NCI-H748 treated with DMSO at 0.1 percent for 48 hours (cell line): ENCODE results near the gene GTSF1L.
"Not testable (repeated sequence)": the region's sequence is repeated elsewhere in the genome, so short reads cannot be mapped to it uniquely, and the experiment has no call there.

ENCODE experiments used
- DNase-seq: peaks from one replicate; lab custom pipeline; 2025; lab: John Stamatoyannopoulos, UW

GTSF1L gene

GRCh38 chr20:43726811-43727338 is at the start of gene GTSF1L:
GTSF1L (minus strand) TSS chr20:43727002; CDS start chr20:43726694, 308 bp downstream.
- DNase-seq: no peak

- DNase-seq: no peak
Observed at GRCh38 chr20:43774754-43775153, 48.0 kb upstream of the GTSF1L start.

GRCh38 chr20:43771503-43772190 is 44.8 kb upstream of the GTSF1L start:
- no peak for DNase-seq

- no peak for DNase-seq
Observed at GRCh38 chr20:43770342-43770741, 43.5 kb upstream of the GTSF1L start.

GRCh38 chr20:43767686-43768474 is 41.1 kb upstream of the GTSF1L start:
- DNase-seq: no peak

GRCh38 chr20:43766917-43767316 is 40.1 kb upstream of the GTSF1L start:
- no peak for DNase-seq

- DNase-seq: no peak
Observed at GRCh38 chr20:43766385-43766784, 39.6 kb upstream of the GTSF1L start.

- no peak for DNase-seq
Observed at GRCh38 chr20:43765916-43766315, 39.1 kb upstream of the GTSF1L start.

- DNase-seq: no peak
Observed at GRCh38 chr20:43762911-43763310, 36.1 kb upstream of the GTSF1L start.

- DNase-seq: peak; percentile 66
Observed at GRCh38 chr20:43761386-43762340, 34.9 kb upstream of the GTSF1L start.

GRCh38 chr20:43757888-43758287 is 31.1 kb upstream of the GTSF1L start:
- not testable (repeated sequence) for DNase-seq

- DNase-seq: no peak
Observed at GRCh38 chr20:43755851-43756250, 29.0 kb upstream of the GTSF1L start.

- DNase-seq: no peak
Observed at GRCh38 chr20:43755390-43755789, 28.6 kb upstream of the GTSF1L start.

GRCh38 chr20:43752561-43753301 is 25.9 kb upstream of the GTSF1L start:
- DNase-seq: no peak

GRCh38 chr20:43752051-43752360 is 25.2 kb upstream of the GTSF1L start:
- DNase-seq: no peak

- DNase-seq: no peak
Observed at GRCh38 chr20:43751167-43752050, 24.6 kb upstream of the GTSF1L start.

GRCh38 chr20:43750774-43751166 is 24.0 kb upstream of the GTSF1L start:
- no peak for DNase-seq

GRCh38 chr20:43749734-43750294 is 23.0 kb upstream of the GTSF1L start:
- DNase-seq: peak; percentile 17

GRCh38 chr20:43748274-43748673 is 21.5 kb upstream of the GTSF1L start:
- no peak for DNase-seq
